Retinal pigment epithelial cell (primary cell): ENCODE measurements around the gene FHL5.

Experiments used
- DNase-seq: peaks from one replicate; pipeline ENCODE4 v3.0.0-alpha.2; 2010; ENCODE audit warnings: low read depth
- H3K4me3 ChIP-seq: 2 replicates; pipeline ENCODE4 v1.5.1; 2011; ENCODE audit warnings: mild to moderate bottlenecking, low read length, control low read depth, moderate library complexity
- CTCF ChIP-seq: conservative IDR thresholded peaks from 2 replicates; pipeline ENCODE4 v1.5.1; 2011; ENCODE audit warnings: low read depth, low read length, control low read depth, inconsistent platforms

The FHL5 gene

GRCh38 chr6:96570053-96570452 lies 7.1 kb downstream of the FHL5 start:
- no peak for DNase-seq
- no peak overlapping the region for H3K4me3 ChIP-seq
- no peak for TF ChIP-seq CTCF

GRCh38 chr6:96571551-96571950 lies 8.6 kb downstream of the FHL5 start:
- no peak overlapping the region for H3K4me3 ChIP-seq
- no peak for DNase-seq
- TF ChIP-seq CTCF: no peak

- no peak for DNase-seq
- H3K4me3 ChIP-seq: no peak overlapping the region
- no peak for TF ChIP-seq CTCF
Measured at GRCh38 chr6:96575359-96575758, 12.4 kb downstream of the FHL5 start.

- H3K4me3 ChIP-seq: no peak overlapping the region
- TF ChIP-seq CTCF: no peak
- DNase-seq: no peak
Measured at GRCh38 chr6:96576221-96576620, 13.3 kb downstream of the FHL5 start.

GRCh38 chr6:96582021-96582420 lies 19.1 kb downstream of the FHL5 start:
- no peak for TF ChIP-seq CTCF
- H3K4me3 ChIP-seq: no peak overlapping the region
- DNase-seq: no peak

GRCh38 chr6:96582436-96582835 lies 19.5 kb downstream of the FHL5 start:
- no peak overlapping the region for H3K4me3 ChIP-seq
- DNase-seq: no peak
- TF ChIP-seq CTCF: no peak

GRCh38 chr6:96604420-96604819 lies 41.5 kb downstream of the FHL5 start:
- no peak overlapping the region for H3K4me3 ChIP-seq
- DNase-seq: no peak
- TF ChIP-seq CTCF: no peak
